ENCODE data around the gene MTHFS. TPM values are rescaled to one million over a fixed set of nuclear protein-coding genes. Genes with fewer than 3 reads are reported as not detected.
"Not testable (repeated sequence)": the region's sequence is repeated elsewhere in the genome, so short reads cannot be mapped to it uniquely, and the experiment has no call there.

MTHFS gene
- total RNA-seq: 10 to 100 TPM; 30.5 to 34.8 (median 33.1) TPM

DNA sequence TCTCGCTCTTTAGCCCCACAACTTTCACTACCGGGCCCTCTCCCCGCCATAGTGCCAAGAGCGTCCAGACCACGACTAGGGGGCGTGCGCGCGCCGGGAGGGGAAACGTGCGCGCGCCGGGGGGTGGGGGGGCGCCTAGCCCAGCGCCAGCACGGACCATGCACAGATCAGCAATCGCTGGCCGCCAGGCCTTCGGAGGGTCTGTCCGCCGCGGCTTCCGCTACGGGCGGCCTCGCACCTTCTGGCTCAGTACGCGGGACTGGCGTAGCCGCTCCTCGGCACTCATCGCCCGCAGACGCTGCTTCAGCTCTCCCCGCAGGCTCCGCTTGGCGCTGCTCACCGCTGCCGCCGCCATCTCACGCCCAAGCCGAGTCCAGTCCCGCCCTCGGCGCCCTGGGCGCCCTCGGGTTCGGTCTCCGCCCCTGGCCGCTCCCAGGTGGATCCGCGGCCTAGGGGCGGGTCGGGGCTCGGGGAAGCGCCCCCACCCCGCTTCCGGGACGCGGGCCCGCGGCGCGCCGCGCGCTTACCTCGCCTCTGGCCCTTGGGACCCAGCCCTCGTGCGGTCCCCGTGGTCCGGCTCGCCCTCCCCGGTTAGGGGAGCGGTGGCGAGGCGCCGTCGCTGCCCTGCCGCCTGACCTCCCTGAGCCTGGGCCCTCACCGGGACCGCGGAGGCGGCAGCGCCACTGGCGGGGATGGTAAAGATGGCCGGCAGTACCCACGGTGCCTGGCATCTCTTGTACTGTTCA lies at the start of gene MTHFS:
Gene MTHFS, minus strand, starts transcription at position 381 of the 746 bp plus-strand sequence. Its CDS starts 26 bp downstream, at position 355.
- H3K4me1 Mint-ChIP-seq (ENCODE audit: low read depth): peaks cover 46% of the 10 kb centered on the region

DNA sequence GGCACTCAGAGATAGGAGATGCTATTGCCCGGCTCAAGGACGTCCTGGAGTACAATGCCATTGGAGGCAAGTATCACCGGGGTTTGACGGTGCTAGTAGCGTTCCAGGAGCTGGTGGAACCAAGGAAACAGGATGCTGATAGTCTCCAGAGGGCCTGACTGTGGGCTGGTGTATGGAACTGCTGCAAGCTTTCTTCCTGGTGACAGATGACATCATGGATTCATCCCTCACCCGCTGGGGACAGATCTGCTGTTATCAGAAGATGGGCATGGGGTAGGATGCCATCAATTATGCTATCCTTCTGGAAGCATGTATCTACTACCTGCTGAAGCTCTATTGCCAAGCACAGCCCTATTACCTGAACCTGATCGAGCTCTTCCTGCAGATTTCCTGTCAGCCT lies 47.8 kb upstream of the MTHFS start:
- Mint-ChIP-seq H3K4me3 (no peak overlapping the region), H3K9me3 (no peaks in the 10 kb centered on the region), H3K27me3 (ENCODE audit: low read depth) (no peaks in the 10 kb centered on the region), H3K36me3 (ENCODE audit: insufficient read depth) (no peaks in the 10 kb centered on the region), H3K4me1 (ENCODE audit: low read depth) (peaks cover 19% of the 10 kb centered on the region)
- DNase-seq: no peak
- ATAC-seq: no peak

More for the DNA sequence above, at the start of gene MTHFS:
- ATAC-seq: peak; percentile 86 to 87
- H3K4me3 Mint-ChIP-seq: peak within 1 kb of the TSS; percentile 99
- no peaks in the 10 kb centered on the region for H3K9me3 Mint-ChIP-seq
- no peaks in the 10 kb centered on the region for H3K27me3 Mint-ChIP-seq (ENCODE audit: low read depth)
- peaks cover 13% of the 10 kb centered on the region for H3K36me3 Mint-ChIP-seq (ENCODE audit: insufficient read depth)
- peak; percentile 66 for DNase-seq

DNA sequence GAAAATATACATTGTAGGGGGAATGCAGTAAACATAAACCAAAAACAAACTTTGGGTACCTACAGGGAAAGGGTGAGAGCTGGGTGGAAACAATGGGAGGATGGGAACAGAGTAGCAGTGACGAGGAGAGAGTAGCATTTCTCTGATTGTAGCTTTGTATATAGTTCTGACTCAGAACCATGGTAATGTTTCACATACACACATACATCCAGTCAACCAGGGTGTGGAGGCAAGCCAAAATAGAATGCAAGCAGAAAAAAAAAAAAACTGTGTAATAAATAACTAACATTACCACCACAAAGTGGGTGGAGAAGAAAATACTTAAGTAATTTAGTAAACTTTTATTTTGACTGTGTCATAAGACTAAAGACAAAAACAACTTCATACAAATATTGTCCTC lies 47.0 kb upstream of the MTHFS start:
- ATAC-seq: peak in 1 of 2 donors; percentile 57
- Mint-ChIP-seq H3K4me3 (no peak overlapping the region), H3K36me3 (ENCODE audit: insufficient read depth) (no peaks in the 10 kb centered on the region), H3K9me3 (no peaks in the 10 kb centered on the region), H3K27me3 (ENCODE audit: low read depth) (no peaks in the 10 kb centered on the region), H3K4me1 (ENCODE audit: low read depth) (peaks cover 19% of the 10 kb centered on the region)
- DNase-seq: no peak

DNA sequence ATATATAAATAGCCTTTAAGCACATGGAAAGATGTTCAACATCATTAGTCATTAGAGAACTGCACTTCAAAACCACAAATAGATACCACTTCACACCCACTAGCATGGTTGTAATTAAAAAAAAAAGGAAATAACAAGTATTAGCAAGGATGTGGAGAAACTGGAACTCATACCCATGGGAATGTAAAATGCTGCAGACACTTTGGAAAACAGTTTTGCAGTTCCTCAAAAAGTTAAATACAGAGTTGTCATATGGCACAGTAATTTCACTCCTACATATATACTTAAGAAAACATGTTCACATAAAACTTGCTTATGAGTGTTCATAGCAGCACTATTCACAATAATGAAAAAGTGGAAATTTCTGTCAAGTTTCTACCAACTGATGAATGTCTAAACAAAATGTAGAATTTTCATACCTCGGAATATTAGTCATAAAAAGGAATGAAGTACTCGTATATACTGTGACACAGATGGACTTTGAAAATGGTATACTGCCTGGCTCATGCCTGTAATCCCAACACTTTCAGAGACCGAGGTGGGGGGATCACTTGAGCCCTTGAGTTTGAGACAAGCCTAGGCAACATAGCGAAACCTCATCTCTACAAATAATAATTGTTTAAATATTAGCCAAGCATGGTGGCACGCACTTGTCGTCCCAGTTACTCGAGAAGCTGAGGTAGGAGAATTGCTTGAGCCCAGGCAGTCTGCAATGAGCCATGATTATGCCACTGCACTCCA lies 46.1 kb upstream of the MTHFS start:
- peak in 1 of 2 donors; percentile 62 for ATAC-seq
- H3K36me3 Mint-ChIP-seq (ENCODE audit: insufficient read depth): no peaks in the 10 kb centered on the region
- no peak for DNase-seq
- no peak overlapping the region for H3K4me3 Mint-ChIP-seq
- H3K9me3 Mint-ChIP-seq: no peaks in the 10 kb centered on the region
- peaks cover 13% of the 10 kb centered on the region for H3K4me1 Mint-ChIP-seq (ENCODE audit: low read depth)
- H3K27me3 Mint-ChIP-seq (ENCODE audit: low read depth): no peaks in the 10 kb centered on the region

DNA sequence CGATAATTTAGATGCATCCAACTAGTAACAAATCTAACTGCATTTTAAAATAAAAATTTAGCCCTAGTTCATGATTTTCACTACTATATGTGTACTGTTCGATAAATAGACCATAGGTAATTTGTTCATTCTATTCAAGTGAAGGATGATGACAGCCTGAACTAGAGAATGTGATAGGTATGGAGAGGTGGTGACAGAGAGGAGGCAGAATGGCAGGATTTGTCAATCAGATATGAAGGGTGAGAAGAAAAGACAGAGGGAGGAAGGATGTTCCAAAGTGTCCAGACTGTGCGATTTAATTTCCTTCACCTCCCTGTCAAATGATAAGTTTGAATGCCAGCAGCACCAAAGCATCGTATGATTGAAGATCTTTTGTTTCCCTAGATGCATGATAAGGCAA lies 42.6 kb upstream of the MTHFS start:
- no peaks in the 10 kb centered on the region for H3K9me3 Mint-ChIP-seq
- peaks cover 13% of the 10 kb centered on the region for H3K4me1 Mint-ChIP-seq (ENCODE audit: low read depth)
- no peak overlapping the region for H3K4me3 Mint-ChIP-seq
- no peak for ATAC-seq
- no peak for DNase-seq
- no peaks in the 10 kb centered on the region for H3K27me3 Mint-ChIP-seq (ENCODE audit: low read depth)
- no peaks in the 10 kb centered on the region for H3K36me3 Mint-ChIP-seq (ENCODE audit: insufficient read depth)

DNA sequence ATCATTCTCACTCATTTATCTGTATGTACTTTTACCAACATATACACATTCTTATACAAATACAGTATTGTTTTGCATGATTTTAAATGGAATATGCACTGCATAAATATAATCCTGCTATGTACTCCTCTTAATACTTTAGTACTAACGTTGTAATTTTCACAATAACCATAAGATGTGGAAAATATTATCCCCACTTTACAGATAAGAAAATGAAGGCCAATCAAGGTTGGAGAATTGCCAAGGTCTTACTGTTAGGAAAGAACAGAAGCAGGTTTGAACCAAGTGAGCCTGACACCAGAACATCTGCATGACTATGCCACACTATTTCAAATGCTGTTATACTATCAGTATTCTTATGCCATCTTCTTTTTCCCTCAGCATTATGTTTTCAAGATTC lies 41.3 kb upstream of the MTHFS start:
- no peak overlapping the region for H3K4me3 Mint-ChIP-seq
- H3K4me1 Mint-ChIP-seq (ENCODE audit: low read depth): peaks cover 8% of the 10 kb centered on the region
- ATAC-seq: no peak
- H3K9me3 Mint-ChIP-seq: no peaks in the 10 kb centered on the region
- no peaks in the 10 kb centered on the region for H3K36me3 Mint-ChIP-seq (ENCODE audit: insufficient read depth)
- no peak for DNase-seq
- H3K27me3 Mint-ChIP-seq (ENCODE audit: low read depth): peaks cover under 1% of the 10 kb centered on the region

DNA sequence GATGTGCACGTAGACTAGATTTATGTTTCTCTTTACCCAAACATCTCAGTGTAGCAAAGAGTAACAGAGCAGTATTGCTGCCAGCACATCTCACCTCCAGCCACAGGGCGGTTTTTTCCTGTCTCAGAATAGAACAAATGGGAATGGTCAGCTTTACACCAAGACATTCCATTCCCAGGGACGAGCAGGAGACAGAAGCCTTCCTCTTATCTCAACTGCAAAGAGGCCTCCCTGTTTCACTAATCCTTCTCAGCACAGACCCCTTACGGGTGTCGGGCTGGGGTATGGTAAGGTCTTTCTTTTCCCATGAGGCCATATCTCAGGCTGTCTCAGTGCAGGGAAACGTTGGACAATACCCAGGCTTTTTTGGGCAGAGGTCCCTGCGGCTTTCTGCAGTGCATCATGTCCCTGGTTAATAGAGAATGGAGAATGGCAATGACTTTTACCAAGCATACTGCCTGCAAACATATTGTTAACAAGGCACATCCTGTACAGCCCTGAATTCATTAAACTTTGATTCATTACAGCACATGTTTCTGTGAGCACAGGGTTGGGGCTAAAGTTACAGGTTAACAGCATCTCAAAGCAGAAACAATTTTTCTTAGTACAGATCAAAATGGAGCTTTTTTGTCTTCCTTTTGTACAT lies 38.9 kb upstream of the MTHFS start:
- ATAC-seq; H3K4me1 Mint-ChIP-seq (ENCODE audit: low read depth); DNase-seq; H3K36me3 Mint-ChIP-seq (ENCODE audit: insufficient read depth); H3K9me3 Mint-ChIP-seq; H3K4me3 Mint-ChIP-seq; H3K27me3 Mint-ChIP-seq (ENCODE audit: low read depth): not testable (repeated sequence)

DNA sequence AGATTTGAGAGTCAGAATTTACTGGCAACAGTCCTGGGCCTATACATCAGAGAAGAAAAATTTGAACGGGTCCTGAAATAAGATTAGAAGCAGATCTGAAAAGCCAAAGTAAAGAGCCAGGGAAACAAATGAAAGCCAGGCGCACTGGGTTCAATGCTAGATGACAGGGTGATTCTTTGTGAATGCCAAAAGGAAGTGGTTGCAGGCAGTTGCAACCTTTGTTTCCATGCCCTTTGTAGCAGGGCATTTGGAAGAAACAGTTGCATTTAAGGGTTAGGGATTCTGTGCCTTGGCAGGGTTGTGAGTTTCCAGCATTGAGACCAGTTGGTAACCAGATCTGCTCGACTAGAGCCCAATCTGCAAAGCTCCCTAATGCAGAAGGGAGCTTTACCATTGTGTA lies 36.4 kb upstream of the MTHFS start:
- Mint-ChIP-seq H3K9me3 (no peaks in the 10 kb centered on the region), H3K27me3 (ENCODE audit: low read depth) (peaks cover 7% of the 10 kb centered on the region), H3K36me3 (ENCODE audit: insufficient read depth) (no peaks in the 10 kb centered on the region)

DNA sequence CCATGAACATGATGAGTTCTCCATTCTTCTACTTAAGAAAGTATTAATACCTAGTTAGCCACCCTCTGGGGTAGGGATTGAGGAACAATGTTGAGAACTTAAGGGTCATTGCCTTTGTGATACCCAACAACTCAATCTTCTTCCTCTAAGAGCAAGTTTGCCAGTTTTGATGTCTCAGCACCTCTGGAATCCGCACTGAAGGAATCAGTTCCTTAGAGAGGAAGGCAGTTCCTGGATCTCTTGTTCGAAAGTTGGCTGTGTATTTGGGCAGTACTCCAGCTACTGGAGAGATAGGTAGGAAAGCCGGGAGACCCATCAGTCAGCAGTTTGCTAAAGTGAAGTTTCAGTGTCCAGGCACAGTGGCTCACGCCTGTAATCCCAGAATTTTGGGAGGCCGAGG lies 35.6 kb upstream of the MTHFS start:
- Mint-ChIP-seq H3K36me3 (ENCODE audit: insufficient read depth) (no peaks in the 10 kb centered on the region), H3K4me3 (no peak overlapping the region), H3K9me3 (no peaks in the 10 kb centered on the region), H3K27me3 (ENCODE audit: low read depth) (peaks cover 7% of the 10 kb centered on the region), H3K4me1 (ENCODE audit: low read depth) (peaks cover 3% of the 10 kb centered on the region)
- ATAC-seq (no peak), DNase-seq (no peak)

More for the DNA sequence above, 36.4 kb upstream of the MTHFS start:
- no peak for ATAC-seq
- H3K4me1 Mint-ChIP-seq (ENCODE audit: low read depth): peaks cover 3% of the 10 kb centered on the region
- DNase-seq: no peak
- H3K4me3 Mint-ChIP-seq: no peak overlapping the region

DNA sequence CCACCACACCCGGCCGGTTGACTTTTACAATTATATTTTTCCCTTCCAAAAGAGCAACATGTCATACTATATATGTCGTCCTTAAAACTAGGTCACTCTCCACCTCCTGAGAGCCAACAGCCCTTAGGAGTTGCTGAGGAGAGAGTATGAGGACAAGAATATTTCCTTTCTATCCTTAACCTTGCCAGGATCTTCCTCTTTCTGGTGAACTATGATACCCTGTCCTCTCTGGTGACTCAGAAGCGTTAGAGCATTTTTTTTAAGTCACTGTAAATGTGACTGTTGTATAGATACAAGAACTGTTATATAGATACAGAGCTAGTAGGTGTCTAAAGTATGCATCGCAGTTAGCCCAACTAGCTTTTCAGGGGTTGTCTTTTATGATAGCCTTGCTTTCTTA lies 33.7 kb upstream of the MTHFS start:
- Mint-ChIP-seq H3K4me1 (ENCODE audit: low read depth) (peaks cover 3% of the 10 kb centered on the region), H3K9me3 (no peaks in the 10 kb centered on the region), H3K4me3 (no peak overlapping the region), H3K27me3 (ENCODE audit: low read depth) (peaks cover 7% of the 10 kb centered on the region), H3K36me3 (ENCODE audit: insufficient read depth) (no peaks in the 10 kb centered on the region)
- DNase-seq (no peak), ATAC-seq (no peak)

DNA sequence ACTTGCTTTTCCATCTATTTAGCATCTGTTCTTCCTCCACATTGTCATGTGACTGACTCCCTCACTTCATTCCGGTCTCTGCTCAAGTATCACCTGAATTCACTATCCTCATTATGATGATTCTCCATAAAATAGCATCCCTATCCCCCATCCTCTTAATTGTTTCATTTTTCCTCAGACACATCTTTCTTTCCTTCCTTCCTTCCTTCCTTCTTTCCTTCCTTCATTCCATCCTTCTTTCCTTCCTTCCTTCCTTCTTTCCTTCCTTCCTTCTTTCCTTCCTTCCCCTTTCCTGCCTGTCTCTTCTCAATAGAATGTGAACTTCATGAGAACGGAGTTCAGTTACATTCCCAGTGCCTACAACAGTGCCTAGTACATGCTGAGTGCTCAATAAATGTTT lies 32.6 kb upstream of the MTHFS start:
- no peaks in the 10 kb centered on the region for H3K9me3 Mint-ChIP-seq
- no peak overlapping the region for H3K4me3 Mint-ChIP-seq
- DNase-seq (no peak), ATAC-seq (no peak)
- peaks cover 6% of the 10 kb centered on the region for H3K4me1 Mint-ChIP-seq (ENCODE audit: low read depth)
- H3K36me3 Mint-ChIP-seq (ENCODE audit: insufficient read depth): no peaks in the 10 kb centered on the region
- peaks cover 7% of the 10 kb centered on the region for H3K27me3 Mint-ChIP-seq (ENCODE audit: low read depth)

DNA sequence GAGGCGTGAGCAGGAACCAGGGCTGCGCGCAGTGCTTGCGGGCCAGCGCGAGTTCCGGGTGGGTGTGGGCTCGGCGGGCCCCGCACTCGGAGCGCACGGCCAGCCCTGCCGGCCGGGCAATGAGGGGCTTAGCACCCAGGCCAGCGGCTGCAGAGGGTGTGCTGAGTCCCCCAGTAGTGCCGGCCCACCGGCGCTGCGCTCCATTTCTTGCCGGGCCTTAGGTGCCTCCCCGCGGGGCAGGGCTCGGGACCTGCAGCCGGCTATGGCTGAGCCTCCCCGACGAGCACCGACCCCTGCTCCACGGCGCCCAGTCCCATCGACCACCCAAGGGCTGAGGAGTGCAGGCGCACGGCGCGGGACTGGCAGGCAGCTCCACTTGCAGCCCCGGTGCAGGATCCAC lies 29.3 kb upstream of the MTHFS start:
- H3K4me3 Mint-ChIP-seq; ATAC-seq; H3K27me3 Mint-ChIP-seq (ENCODE audit: low read depth); H3K9me3 Mint-ChIP-seq; DNase-seq: not testable (repeated sequence)
- Mint-ChIP-seq H3K36me3 (ENCODE audit: insufficient read depth) (peaks cover 10% of the 10 kb centered on the region), H3K4me1 (ENCODE audit: low read depth) (peaks cover 23% of the 10 kb centered on the region)

DNA sequence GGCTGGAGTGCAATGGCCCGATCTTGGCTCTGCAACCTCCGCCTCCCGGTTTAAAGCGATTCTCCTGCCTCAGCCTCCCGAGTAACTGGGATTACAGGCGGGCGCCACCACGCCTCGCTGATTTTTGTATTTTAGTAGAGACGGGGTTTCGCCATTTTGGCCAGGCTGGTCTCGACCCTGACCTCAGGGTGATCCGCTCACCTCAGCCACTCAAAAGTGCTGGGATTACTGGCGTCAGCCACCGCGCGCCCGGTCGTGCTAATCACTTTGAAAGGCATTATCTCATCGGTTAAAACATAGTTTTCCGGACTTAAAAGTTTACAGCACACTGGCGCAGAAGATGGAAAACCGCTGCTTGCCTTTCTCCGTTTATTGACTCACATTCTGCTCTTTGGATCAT lies 27.6 kb upstream of the MTHFS start:
- Mint-ChIP-seq H3K4me3 (peak overlapping the region; percentile 65), H3K36me3 (ENCODE audit: insufficient read depth) (peaks cover 15% of the 10 kb centered on the region), H3K27me3 (ENCODE audit: low read depth) (no peaks in the 10 kb centered on the region), H3K9me3 (peaks cover 5% of the 10 kb centered on the region), H3K4me1 (ENCODE audit: low read depth) (peaks cover 23% of the 10 kb centered on the region)
- ATAC-seq (no peak), DNase-seq (no peak)

DNA sequence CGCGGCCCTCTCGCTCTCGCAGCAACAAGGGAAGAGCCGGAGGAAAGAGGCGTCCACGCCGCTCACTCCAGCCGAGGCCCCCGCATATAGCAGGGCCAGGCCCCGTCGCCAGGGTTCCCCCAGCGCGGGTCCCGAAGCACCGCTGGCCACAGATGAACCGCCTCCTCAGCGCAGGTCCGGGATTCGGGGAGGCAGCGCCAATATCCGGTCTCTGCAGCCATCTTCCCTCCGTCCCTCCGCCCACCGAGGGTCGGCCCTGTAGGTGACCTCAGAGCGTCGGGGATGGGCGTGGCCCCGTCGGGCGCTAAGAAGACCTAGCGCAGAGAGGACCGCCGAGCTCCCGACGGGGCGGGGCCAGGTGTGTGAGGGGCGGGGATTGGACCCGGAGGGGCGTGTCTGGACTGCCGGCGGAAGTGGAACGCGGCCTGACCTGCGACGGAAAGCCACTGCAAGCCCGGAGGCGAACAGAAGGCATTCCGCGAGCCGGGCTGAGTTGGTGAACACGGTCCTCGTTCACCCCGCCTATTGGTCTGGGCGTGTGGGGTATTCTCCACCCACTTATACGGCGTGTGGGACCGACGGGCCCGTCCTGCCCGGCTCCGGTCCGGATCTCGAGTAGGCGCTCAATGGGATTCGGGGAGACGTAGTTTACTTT lies 26.8 kb upstream of the MTHFS start:
- peaks cover 21% of the 10 kb centered on the region for H3K36me3 Mint-ChIP-seq (ENCODE audit: insufficient read depth)
- peak overlapping the region; percentile 95 for H3K4me3 Mint-ChIP-seq
- peak; percentile 99 for DNase-seq
- H3K27me3 Mint-ChIP-seq (ENCODE audit: low read depth): no peaks in the 10 kb centered on the region
- peaks cover 23% of the 10 kb centered on the region for H3K4me1 Mint-ChIP-seq (ENCODE audit: low read depth)
- peaks cover 9% of the 10 kb centered on the region for H3K9me3 Mint-ChIP-seq
- peak; percentile 94 to 97 for ATAC-seq

All from activated T-cell treated with anti-CD3 and anti-CD28 coated beads, Interleukin-2, amount 50 U/mL, for 4 hours (primary cell).